HCT116 (cell line): ENCODE measurements around the gene WDR17. TPM values are rescaled to one million over a fixed set of nuclear protein-coding genes. Genes with fewer than 3 reads are reported as not detected.

Experiments
- ATAC-seq: fragments of 200-7000 bp; cut with Tn5 transposase; 2 replicates; pipeline ENCODE4 v1.9.1; 2020; ENCODE audit warnings: mild to moderate bottlenecking, moderate library complexity
- BruUV-seq: library from RNA; stranded (reverse); fragments of 400-500 nt; replicated peaks from 2 replicates; lab custom pipeline; 2021; lab: Mats Ljungman, UMichigan
- CTCF ChIA-PET: fragments of 300-600 bp; sonication (Branson Sonifier 250); formaldehyde crosslinking; loops from one replicate; lab custom pipeline; 2021; ENCODE audit warnings: antibody characterized with exemption; lab: Charles Lee
- POLR2A ChIA-PET: fragments of 300-600, 350-600 bp; sonication (Branson Sonifier 250); formaldehyde crosslinking; loops from one replicate; lab custom pipeline; 2021; ENCODE audit warnings: antibody characterized with exemption; lab: Charles Lee
- RAD21 ChIA-PET, 2 experiments: fragments of 300-600 bp; sonication (Branson Sonifier 250); formaldehyde crosslinking; loops; one replicate each; lab custom pipeline; 2023; ENCODE audit warnings: low total read pairs in 2 of 2; ENCODE audit not compliant: uncharacterized antibody in 2 of 2, unreplicated experiment in 2 of 2, low non-redundant PET in 1 of 2; lab: Charles Lee
- DNase-seq: peaks from one replicate; pipeline ENCODE4 v3.0.0-alpha.2; 2010; ENCODE audit warnings: low read depth, low spot score
- H2AFZ ChIP-seq: fragments of 200-600 bp; shearing (Covaris generic), sonication (generic); 2 replicates; pipeline ENCODE4 v1.6.1; 2017; ENCODE audit warnings: low read depth, mixed run types, mixed read lengths, antibody characterized with exemption, low read length; ENCODE audit not compliant: poor library complexity, severe bottlenecking
- H3K27ac ChIP-seq: 2 replicates; pipeline ENCODE4 v1.5.1; 2012; ENCODE audit warnings: low read depth, low read length
- H3K27me3 ChIP-seq: fragments of 200-600 bp; sonication (generic); 2 replicates; pipeline ENCODE4 v1.6.1; 2016; ENCODE audit warnings: mixed run types, low read length, mixed read lengths; ENCODE audit not compliant: insufficient read depth
- H3K36me3 ChIP-seq, 2 experiments: fragments of 200-500 bp in 1 of 2; fragments of 200-600 bp in 1 of 2; sonication (Bioruptor generic) in 1 of 2; sonication (generic) in 1 of 2; 2 replicates each; pipeline versions ENCODE4 v1.5.1 to v1.6.1; 2014 to 2016; ENCODE audit warnings: low read length in 2 of 2, inconsistent platforms in 1 of 2, mixed read lengths in 1 of 2, mixed run types in 1 of 2; ENCODE audit not compliant: insufficient read depth in 2 of 2, control insufficient read depth in 1 of 2
- H3K4me1 ChIP-seq, 2 experiments: fragments of 200-600 bp in 1 of 2; sonication (generic) in 1 of 2; 2 replicates each; pipeline versions ENCODE4 v1.5.1 to v1.6.1; 2012 to 2017; ENCODE audit warnings: low read length in 2 of 2, inconsistent platforms in 1 of 2, mild to moderate bottlenecking in 1 of 2, mixed read lengths in 1 of 2, mixed run types in 1 of 2, moderate library complexity in 1 of 2; ENCODE audit not compliant: insufficient read depth in 2 of 2, control insufficient read depth in 1 of 2
- H3K4me2 ChIP-seq: fragments of 200-600 bp; sonication (generic); 2 replicates; pipeline ENCODE4 v1.6.1; 2017; ENCODE audit warnings: mixed run types, low read length, mixed read lengths
- H3K4me3 ChIP-seq, 2 experiments: fragments of 200-600 bp in 1 of 2; sonication (generic) in 1 of 2; replicated peaks in 1 of 2; 2 replicates each; pipeline ENCODE4 v1.5.1; 2011 to 2016; ENCODE audit warnings: low read length in 2 of 2, control low read depth in 1 of 2, low read depth in 1 of 2, mild to moderate bottlenecking in 1 of 2, mixed read lengths in 1 of 2, mixed run types in 1 of 2
- H3K79me2 ChIP-seq: fragments of 200-600 bp; sonication (generic); 2 replicates; pipeline ENCODE4 v1.6.1; 2017; ENCODE audit warnings: mild to moderate bottlenecking, mixed run types, low read length, moderate library complexity, mixed read lengths; ENCODE audit not compliant: insufficient read depth
- H3K9ac ChIP-seq: fragments of 200-600 bp; sonication (generic); 2 replicates; pipeline ENCODE4 v1.6.1; 2016; ENCODE audit warnings: low read length, mixed read lengths
- H3K9me2 ChIP-seq: fragments of 200-600 bp; sonication (generic), shearing (Covaris generic); 2 replicates; pipeline ENCODE4 v1.6.1; 2017; ENCODE audit warnings: mixed run types, mild to moderate bottlenecking, moderate library complexity; ENCODE audit not compliant: insufficient read depth
- H3K9me3 ChIP-seq, 2 experiments: fragments of 200-500 bp in 1 of 2; fragments of 200-600 bp in 1 of 2; sonication (Bioruptor generic) in 1 of 2; sonication (generic) in 1 of 2; 2 replicates each; pipeline ENCODE4 v1.6.1; 2014 to 2017; ENCODE audit warnings: low read length in 2 of 2, mixed read lengths in 2 of 2, inconsistent platforms in 1 of 2, low read depth in 1 of 2, mild to moderate bottlenecking in 1 of 2, mixed run types in 1 of 2, moderate library complexity in 1 of 2; ENCODE audit not compliant: control insufficient read depth in 1 of 2, insufficient read depth in 1 of 2
- H4K20me1 ChIP-seq: fragments of 200-600 bp; sonication (generic), shearing (Covaris generic); 2 replicates; pipeline ENCODE4 v1.6.1; 2017; ENCODE audit warnings: mixed run types, mild to moderate bottlenecking, moderate library complexity; ENCODE audit not compliant: insufficient read depth
- CTCF ChIP-seq, 3 experiments: fragments of 200-600 bp in 1 of 3; sonication (generic) in 1 of 3; IDR thresholded peaks in 2 of 3; conservative IDR thresholded peaks in 1 of 3; 2 replicates each; pipeline ENCODE4 v1.5.1; 2012 to 2017; ENCODE audit warnings: low read depth in 2 of 3, low read length in 2 of 3, antibody characterized with exemption in 1 of 3, borderline replicate concordance in 1 of 3, control low read depth in 1 of 3, mild to moderate bottlenecking in 1 of 3, mixed read lengths in 1 of 3, mixed run types in 1 of 3, moderate library complexity in 1 of 3; ENCODE audit not compliant: insufficient read depth in 1 of 3
- EGR1 ChIP-seq: IDR thresholded peaks from 2 replicates; pipeline ENCODE4 v1.6.1; 2012; ENCODE audit warnings: low read depth
- POLR2A ChIP-seq: IDR thresholded peaks from 2 replicates; pipeline ENCODE4 v1.7.0; 2011; ENCODE audit warnings: borderline replicate concordance; ENCODE audit not compliant: insufficient read depth, insufficient read length; ENCODE audit errors: extremely low read depth
- RAD21 ChIP-seq: IDR thresholded peaks from 2 replicates; pipeline ENCODE4 v1.6.1; 2012; ENCODE audit warnings: low read depth, mild to moderate bottlenecking
- REST ChIP-seq: IDR thresholded peaks from 2 replicates; pipeline ENCODE4 v1.6.1; 2012; ENCODE audit warnings: low read depth
- SP1 ChIP-seq: IDR thresholded peaks from 2 replicates; pipeline ENCODE4 v1.6.1; 2012; ENCODE audit warnings: low read depth
- TCF7L2 ChIP-seq: IDR thresholded peaks from 2 replicates; pipeline ENCODE4 v1.7.0; 2011; ENCODE audit warnings: borderline replicate concordance, inconsistent platforms; ENCODE audit not compliant: insufficient read depth, insufficient read length; ENCODE audit errors: extremely low read depth
- YY1 ChIP-seq: IDR thresholded peaks from 2 replicates; pipeline ENCODE4 v1.6.1; 2011; ENCODE audit warnings: low read length, low read depth, moderate library complexity, mild to moderate bottlenecking; ENCODE audit not compliant: insufficient replicate concordance; ENCODE audit errors: extremely low read depth
- intact Hi-C: fragments of 100-400 bp; cut with micrococcal nuclease; formaldehyde crosslinking; loops from 2 replicates; pipeline ENCODE4 v1.10.0; 2022
- total RNA-seq: library from RNA; stranded (reverse); gene quantifications from one replicate; pipeline ENCODE4 v1.2.1, GENCODE V29; 2021; ENCODE audit not compliant: unreplicated experiment
- TF ChIP-seq, protein P1 (sequence below): IDR thresholded peaks from 2 replicates; pipeline ENCODE4 v1.6.1; 2012

Gene WDR17
- total RNA-seq, 1 experiment from 2014 or later: 0.20 TPM

DNA sequence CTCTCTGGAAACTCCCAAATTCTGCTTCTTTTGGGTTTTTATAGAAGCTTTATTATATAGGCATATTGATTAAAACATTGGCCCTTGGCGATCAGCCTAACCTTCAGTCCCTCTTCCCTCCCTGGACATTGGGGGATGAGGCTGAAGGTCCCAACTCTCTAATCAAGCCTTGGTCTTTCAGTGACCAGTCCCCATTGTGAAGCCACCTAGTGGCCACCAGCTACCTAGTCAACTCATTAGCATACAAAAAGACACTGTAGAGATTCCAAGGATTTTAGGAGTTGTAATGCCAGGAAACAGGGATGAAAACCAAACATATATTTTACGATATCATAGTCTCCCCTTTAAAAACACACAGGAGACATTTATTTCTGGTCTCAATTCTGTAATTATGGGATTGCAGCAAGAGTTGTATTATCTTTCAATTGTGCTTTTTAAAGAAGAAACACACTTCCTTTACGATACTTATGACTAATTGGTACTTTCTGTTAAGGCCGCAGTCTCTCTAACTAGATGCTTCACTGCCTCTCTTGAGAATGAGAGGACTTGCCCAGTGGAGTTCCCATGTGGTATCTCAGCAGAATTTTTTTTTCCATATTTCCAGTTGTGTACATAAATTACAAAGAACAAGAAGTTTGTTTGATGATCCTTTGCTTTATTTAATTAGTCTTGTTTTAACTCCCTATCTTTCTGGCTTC is 58.2 kb downstream of the WDR17 start:
- H3K27ac ChIP-seq: no peak overlapping the region
- no peaks in the 10 kb centered on the region for H3K36me3 ChIP-seq
- POLR2A ChIA-PET: no interaction called here
- H3K9me2 ChIP-seq: no peaks in the 10 kb centered on the region
- no TSS peak for BruUV-seq
- H3K27me3 ChIP-seq: no peaks in the 10 kb centered on the region
- H3K9me3 ChIP-seq: no peaks in the 10 kb centered on the region
- peak overlapping the region; percentile 29 for H2AFZ ChIP-seq
- no peaks in the 10 kb centered on the region for H3K4me1 ChIP-seq
- no peak overlapping the region for H3K4me3 ChIP-seq
- H3K9ac ChIP-seq: no peak overlapping the region
- DNase-seq (peak; percentile 26), ATAC-seq (peak; percentile 95)
- H4K20me1 ChIP-seq: no peaks in the 10 kb centered on the region
- CTCF ChIA-PET: interaction anchor here (0.9 to 2.3 kb wide), 10 partner anchors 8 to 209 kb away, joined by 3 to 9 read pairs (median 3); no protein-coding TSS in a partner anchor
- TF ChIP-seq, protein P1, sequence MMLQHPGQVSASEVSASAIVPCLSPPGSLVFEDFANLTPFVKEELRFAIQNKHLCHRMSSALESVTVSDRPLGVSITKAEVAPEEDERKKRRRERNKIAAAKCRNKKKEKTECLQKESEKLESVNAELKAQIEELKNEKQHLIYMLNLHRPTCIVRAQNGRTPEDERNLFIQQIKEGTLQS: no peak
- TF ChIP-seq SP1 (no peak), CTCF (IDR thresholded peaks at IDR 0.05 in 2 of 3, conservative IDR thresholded peaks at IDR 0.05 in 1 of 3; ENCODE audit: borderline replicate concordance in 1 of 3, insufficient read depth in 1 of 3, low read depth in 2 of 3, low read length in 2 of 3) (peak; percentile 39 to 84 (median 77); a peak in 5 of 6 replicates), REST (no peak), EGR1 (no peak), TCF7L2 (no peak), POLR2A (no peak), RAD21 (peak; percentile 44; the same call in 1 of the 2 replicates), YY1 (peak; percentile 50)
- intact Hi-C loops: no loop called here
- H3K4me2 ChIP-seq: no peak overlapping the region
- RAD21 ChIA-PET: no interaction called here
- H3K79me2 ChIP-seq: no peaks in the 10 kb centered on the region
